ENCODE data around the gene G6PC2. TPM values are rescaled to one million over a fixed set of nuclear protein-coding genes. Genes with fewer than 3 reads are reported as not detected.

The G6PC2 gene
- total RNA-seq, 2 donors from 2014 or later = 21.3 to 35.3 TPM

DNA sequence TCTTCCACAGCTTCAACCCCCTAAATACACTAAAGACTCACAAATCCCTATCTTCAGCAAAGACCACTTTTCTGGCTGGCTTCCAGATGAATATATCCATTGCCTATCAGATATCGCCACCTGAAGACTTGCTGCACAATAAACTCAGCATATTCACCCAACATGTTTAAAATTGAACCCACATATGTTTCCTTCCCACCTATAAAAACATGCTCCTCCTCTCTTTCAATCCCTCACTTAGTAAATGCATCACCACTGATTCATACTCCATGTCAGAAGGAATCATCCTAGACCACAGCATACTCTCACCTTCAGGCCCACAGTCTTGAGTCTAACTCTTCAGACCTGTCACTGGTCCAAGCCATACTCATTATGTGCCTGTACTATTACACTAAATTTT, 16.1 kb upstream of the G6PC2 start:
- intact Hi-C loops (cut with DNase I) = no loop called here
- TF ChIP-seq POLR2A (IDR thresholded peaks at IDR 0.05) = no peak
- TF ChIP-seq, protein P1, sequence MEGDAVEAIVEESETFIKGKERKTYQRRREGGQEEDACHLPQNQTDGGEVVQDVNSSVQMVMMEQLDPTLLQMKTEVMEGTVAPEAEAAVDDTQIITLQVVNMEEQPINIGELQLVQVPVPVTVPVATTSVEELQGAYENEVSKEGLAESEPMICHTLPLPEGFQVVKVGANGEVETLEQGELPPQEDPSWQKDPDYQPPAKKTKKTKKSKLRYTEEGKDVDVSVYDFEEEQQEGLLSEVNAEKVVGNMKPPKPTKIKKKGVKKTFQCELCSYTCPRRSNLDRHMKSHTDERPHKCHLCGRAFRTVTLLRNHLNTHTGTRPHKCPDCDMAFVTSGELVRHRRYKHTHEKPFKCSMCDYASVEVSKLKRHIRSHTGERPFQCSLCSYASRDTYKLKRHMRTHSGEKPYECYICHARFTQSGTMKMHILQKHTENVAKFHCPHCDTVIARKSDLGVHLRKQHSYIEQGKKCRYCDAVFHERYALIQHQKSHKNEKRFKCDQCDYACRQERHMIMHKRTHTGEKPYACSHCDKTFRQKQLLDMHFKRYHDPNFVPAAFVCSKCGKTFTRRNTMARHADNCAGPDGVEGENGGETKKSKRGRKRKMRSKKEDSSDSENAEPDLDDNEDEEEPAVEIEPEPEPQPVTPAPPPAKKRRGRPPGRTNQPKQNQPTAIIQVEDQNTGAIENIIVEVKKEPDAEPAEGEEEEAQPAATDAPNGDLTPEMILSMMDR (IDR thresholded peaks at IDR 0.05) = no peak
- Histone ChIP-seq H3K27ac (no peak overlapping the region), H3K4me1 (peaks cover 3% of the 10 kb centered on the region), H3K4me3 (no peak overlapping the region), H3K27me3 (no peaks in the 10 kb centered on the region), H3K9me3 (no peaks in the 10 kb centered on the region), H3K36me3 (replicated peaks in 1 of 2; ENCODE audit: insufficient read depth in 1 of 2, low read depth in 2 of 2) (no peaks in the 10 kb centered on the region)
- WGBS, 2 donors = 91% methylated on average over 1 of the region's 1 CpG
- DNase-seq (no peak), ATAC-seq (no peak)

DNA sequence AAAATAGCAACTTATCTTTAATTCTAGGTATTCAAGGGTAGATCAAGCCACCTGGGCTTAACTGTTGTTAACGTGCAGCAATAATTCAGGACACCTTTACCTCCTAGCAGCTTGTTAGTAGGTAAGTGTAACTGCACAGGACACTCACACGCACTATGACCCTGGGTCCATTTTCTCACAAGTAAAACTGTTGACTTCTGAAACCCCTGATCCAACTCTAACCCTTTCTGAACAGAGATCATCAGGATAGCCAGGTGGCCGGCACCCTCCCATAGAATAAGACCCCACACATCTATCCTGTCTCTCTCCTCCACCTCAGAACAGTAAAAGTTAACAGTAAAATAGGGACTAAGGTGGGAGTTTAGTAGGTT, 11.5 kb upstream of the G6PC2 start:
- no peak overlapping the region for H3K27ac ChIP-seq
- peaks cover 4% of the 10 kb centered on the region for H3K4me1 ChIP-seq
- no peaks in the 10 kb centered on the region for H3K36me3 ChIP-seq (replicated peaks in 1 of 2; ENCODE audit: insufficient read depth in 1 of 2, low read depth in 2 of 2)
- H3K9me3 ChIP-seq = no peaks in the 10 kb centered on the region
- H3K4me3 ChIP-seq = no peak overlapping the region
- 42 to 45% methylated on average over 3 of the region's 3 CpGs for WGBS, 2 donors
- intact Hi-C loops (cut with DNase I) = no loop called here
- DNase-seq (no peak), ATAC-seq (no peak)
- H3K27me3 ChIP-seq = no peaks in the 10 kb centered on the region
- TF ChIP-seq, protein P1 (IDR thresholded peaks at IDR 0.05) = no peak
- no peak for TF ChIP-seq POLR2A (IDR thresholded peaks at IDR 0.05)

- Histone ChIP-seq H3K27ac (no peak within 1 kb of the TSS), H3K9me3 (no peaks in the 10 kb centered on the region), H3K4me1 (peaks cover 4% of the 10 kb centered on the region), H3K36me3 (replicated peaks in 1 of 2; ENCODE audit: insufficient read depth in 1 of 2, low read depth in 2 of 2) (no peaks in the 10 kb centered on the region), H3K27me3 (no peaks in the 10 kb centered on the region), H3K4me3 (peak within 1 kb of the TSS in 1 of 2 donors; percentile 31)
- intact Hi-C loops (cut with DNase I) = no loop called here
- TF ChIP-seq, protein P1 (IDR thresholded peaks at IDR 0.05) = peak in 4 of 7 experiments; percentile 33 to 43 (median 37)
- no peak for TF ChIP-seq POLR2A (IDR thresholded peaks at IDR 0.05)
- ATAC-seq = peak; percentile 100
- WGBS, 2 donors = 4 to 5% methylated on average over 34 to 38 of the region's 38 CpGs
- peak; percentile 86 to 92 (median 88) for DNase-seq
Observed at GRCh38 chr2:168890006-168890782, 10.9 kb upstream of the G6PC2 start, which contains the start of gene SPC25. Gene SPC25, minus strand, starts transcription at chr2:168890430. Its CDS starts 911 bp downstream, at chr2:168889519.

GRCh38 chr2:168892327-168892726, 8.8 kb upstream of the G6PC2 start:
- no peaks in the 10 kb centered on the region for H3K9me3 ChIP-seq
- DNase-seq (no peak), ATAC-seq (no peak)
- intact Hi-C loops (cut with DNase I) = no loop called here
- 60 to 88% methylated on average over 3 of the region's 3 CpGs for WGBS, 2 donors
- no peaks in the 10 kb centered on the region for H3K36me3 ChIP-seq (replicated peaks in 1 of 2; ENCODE audit: insufficient read depth in 1 of 2, low read depth in 2 of 2)
- no peak overlapping the region for H3K27ac ChIP-seq
- no peak for TF ChIP-seq POLR2A (IDR thresholded peaks at IDR 0.05)
- TF ChIP-seq, protein P1 (IDR thresholded peaks at IDR 0.05) = no peak
- peaks cover 4% of the 10 kb centered on the region for H3K4me1 ChIP-seq
- H3K27me3 ChIP-seq = no peaks in the 10 kb centered on the region
- no peak overlapping the region for H3K4me3 ChIP-seq

- H3K4me3 ChIP-seq = no peak overlapping the region
- no peaks in the 10 kb centered on the region for H3K36me3 ChIP-seq (replicated peaks in 1 of 2; ENCODE audit: insufficient read depth in 1 of 2, low read depth in 2 of 2)
- H3K27ac ChIP-seq = no peak overlapping the region
- TF ChIP-seq POLR2A (IDR thresholded peaks at IDR 0.05) = no peak
- TF ChIP-seq, protein P1 (IDR thresholded peaks at IDR 0.05) = no peak
- DNase-seq (no peak), ATAC-seq (no peak)
- H3K27me3 ChIP-seq = no peaks in the 10 kb centered on the region
- intact Hi-C loops (cut with DNase I) = no loop called here
- WGBS, 2 donors = 75 to 83% methylated on average over 1 of the region's 1 CpG
- H3K4me1 ChIP-seq = peaks cover 4% of the 10 kb centered on the region
- H3K9me3 ChIP-seq = no peaks in the 10 kb centered on the region
Observed at GRCh38 chr2:168894101-168894500, 7.0 kb upstream of the G6PC2 start.
